GM19099 (cell line): Measurements from ENCODE around the gene STAG1.
A peak's percentile ranks its signal among the peaks of the same experiment; 100 is the strongest.

Source experiments
- POLR2A ChIP-seq: IDR thresholded peaks from 3 replicates; pipeline ENCODE4 v1.6.1; 2011; ENCODE audit warnings: low read depth; ENCODE audit not compliant: insufficient read length; ENCODE audit errors: extremely low read depth

The STAG1 gene

GRCh38 chr3:136752172-136752421 lies at the start of gene STAG1:
Gene STAG1, minus strand, starts transcription at chr3:136752378. Its CDS starts 121,480 bp downstream, at chr3:136630898.
- no peak for TF ChIP-seq POLR2A

GRCh38 chr3:136792556-136793330 lies 40.6 kb upstream of the STAG1 start:
- no peak for TF ChIP-seq POLR2A

- no peak for TF ChIP-seq POLR2A
These were observed 38.6 kb upstream of the STAG1 start for GRCh38 chr3:136790786-136791185.

- TF ChIP-seq POLR2A: no peak
These were observed 37.8 kb upstream of the STAG1 start for GRCh38 chr3:136789976-136790375.

- TF ChIP-seq POLR2A: no peak
These were observed 36.0 kb upstream of the STAG1 start for GRCh38 chr3:136788154-136788553.

GRCh38 chr3:136787349-136787748 lies 35.2 kb upstream of the STAG1 start:
- no peak for TF ChIP-seq POLR2A

GRCh38 chr3:136783708-136784191 lies 31.6 kb upstream of the STAG1 start:
- no peak for TF ChIP-seq POLR2A

- TF ChIP-seq POLR2A: no peak
These were observed 28.6 kb upstream of the STAG1 start for GRCh38 chr3:136780741-136781140.

GRCh38 chr3:136778865-136779264 lies 26.7 kb upstream of the STAG1 start:
- no peak for TF ChIP-seq POLR2A

GRCh38 chr3:136772709-136773108 lies 20.5 kb upstream of the STAG1 start:
- no peak for TF ChIP-seq POLR2A

GRCh38 chr3:136755192-136755591 lies 3.0 kb upstream of the STAG1 start:
- TF ChIP-seq POLR2A: no peak

- no peak for TF ChIP-seq POLR2A
These were observed 1.3 kb upstream of the STAG1 start for GRCh38 chr3:136753326-136753939.

- peak; percentile 86 for TF ChIP-seq POLR2A
These were observed 496 bp upstream of the STAG1 start for GRCh38 chr3:136752422-136753325.

GRCh38 chr3:136751316-136752171 lies 634 bp downstream of the STAG1 start:
- peak; percentile 66 for TF ChIP-seq POLR2A
